GM10847 (cell line): ENCODE data around the gene TTLL11.

Source experiments
- POLR2A ChIP-seq: IDR thresholded peaks from 2 replicates; pipeline ENCODE4 v1.6.1; 2011; ENCODE audit not compliant: insufficient read length; ENCODE audit errors: extremely low read depth

The TTLL11 gene

DNA sequence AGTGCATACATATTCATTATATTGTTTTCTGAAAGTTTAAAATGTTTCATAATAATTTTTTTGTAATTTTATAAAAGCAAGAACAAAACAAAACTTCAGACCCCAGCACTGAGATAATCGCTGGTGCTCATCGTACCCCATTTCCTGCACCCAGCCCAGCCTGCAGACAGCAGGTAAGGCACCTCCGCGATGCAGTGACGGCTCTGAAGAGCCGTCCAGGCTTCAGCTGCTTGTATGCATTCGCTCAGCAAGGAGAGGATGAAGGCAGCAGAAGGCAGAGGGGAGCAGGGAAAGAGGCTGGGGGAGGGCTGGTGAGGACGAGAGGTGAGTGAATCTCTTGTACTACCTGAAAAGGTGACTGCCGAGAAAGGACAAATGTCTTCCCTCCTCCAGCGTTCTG is 153.5 kb downstream of the TTLL11 start:
- TF ChIP-seq POLR2A = no peak

DNA sequence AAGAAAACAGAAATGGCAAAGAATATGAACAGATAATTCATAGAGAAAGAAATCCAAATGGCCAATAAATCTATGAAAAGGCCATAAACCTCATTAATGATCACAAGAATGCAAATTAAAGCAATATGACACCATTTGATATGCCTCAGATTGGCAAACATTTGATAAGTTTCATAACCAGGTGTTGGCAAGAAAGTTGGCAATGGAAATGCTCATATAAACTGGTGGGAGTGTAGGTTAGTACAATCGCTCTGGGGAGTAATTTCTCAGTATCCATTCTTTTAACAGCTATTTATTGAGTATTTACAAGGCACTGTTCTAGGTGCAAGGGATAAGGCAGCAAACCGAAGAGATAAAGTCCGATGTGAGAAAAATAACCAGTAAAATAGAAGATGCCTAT is 154.5 kb downstream of the TTLL11 start:
- no peak for TF ChIP-seq POLR2A

DNA sequence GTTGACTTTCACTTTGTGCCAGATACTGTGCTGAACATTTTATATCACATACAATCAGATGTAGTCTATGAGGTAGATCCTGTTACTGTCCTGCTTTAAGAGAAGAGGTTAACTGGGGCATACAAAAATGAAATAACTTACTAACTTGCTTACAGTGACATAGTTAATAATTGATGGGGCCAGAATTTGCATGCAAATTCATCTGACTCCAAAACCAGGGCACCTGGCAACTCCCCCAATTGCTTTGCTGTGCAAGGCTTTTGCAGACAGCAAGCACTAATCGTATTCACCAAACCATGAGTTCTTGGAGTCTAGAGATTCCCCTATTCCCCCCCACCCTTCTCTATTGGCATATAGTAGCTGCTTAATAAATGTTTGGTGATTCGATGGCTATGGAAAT is 155.9 kb downstream of the TTLL11 start:
- no peak for TF ChIP-seq POLR2A

DNA sequence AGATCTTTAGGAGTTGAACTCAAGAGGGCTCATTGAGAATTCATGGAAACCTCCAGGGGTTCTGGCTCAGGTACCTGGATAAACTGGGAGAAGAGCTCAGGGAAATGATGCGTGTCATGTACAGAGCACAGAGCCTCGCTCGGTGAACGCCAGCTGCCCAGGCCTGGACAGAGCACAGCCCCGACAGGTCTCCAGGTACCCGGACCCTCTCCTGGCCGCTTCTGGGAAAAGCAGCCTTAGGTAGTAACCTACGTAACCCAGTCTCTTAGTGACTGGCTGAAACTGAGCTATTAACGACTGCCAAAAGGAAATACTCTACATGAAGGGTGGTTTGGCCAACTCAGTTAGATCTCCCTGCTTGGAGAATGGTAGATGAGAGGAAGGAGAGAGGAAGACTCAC is 157.4 kb downstream of the TTLL11 start:
- no peak for TF ChIP-seq POLR2A

DNA sequence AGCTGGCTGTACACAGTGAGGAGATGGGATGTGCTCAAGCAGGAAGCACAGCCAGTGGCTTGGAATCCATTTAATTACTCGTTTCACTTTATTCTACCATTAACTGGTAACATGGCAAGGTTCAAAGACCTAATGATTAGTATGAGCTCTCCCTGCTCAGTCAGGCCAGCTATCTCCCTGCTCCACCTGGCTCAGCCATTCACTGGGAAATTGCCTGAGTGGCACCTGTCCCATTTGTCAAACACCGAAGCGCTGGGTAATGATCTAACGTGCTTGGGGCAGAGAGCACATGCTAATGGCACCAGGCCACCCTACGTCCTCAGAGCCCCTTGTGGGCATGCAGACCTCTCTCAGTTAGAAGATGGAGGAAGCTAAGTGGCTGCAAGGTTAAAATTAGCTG is 162.2 kb downstream of the TTLL11 start:
- no peak for TF ChIP-seq POLR2A

DNA sequence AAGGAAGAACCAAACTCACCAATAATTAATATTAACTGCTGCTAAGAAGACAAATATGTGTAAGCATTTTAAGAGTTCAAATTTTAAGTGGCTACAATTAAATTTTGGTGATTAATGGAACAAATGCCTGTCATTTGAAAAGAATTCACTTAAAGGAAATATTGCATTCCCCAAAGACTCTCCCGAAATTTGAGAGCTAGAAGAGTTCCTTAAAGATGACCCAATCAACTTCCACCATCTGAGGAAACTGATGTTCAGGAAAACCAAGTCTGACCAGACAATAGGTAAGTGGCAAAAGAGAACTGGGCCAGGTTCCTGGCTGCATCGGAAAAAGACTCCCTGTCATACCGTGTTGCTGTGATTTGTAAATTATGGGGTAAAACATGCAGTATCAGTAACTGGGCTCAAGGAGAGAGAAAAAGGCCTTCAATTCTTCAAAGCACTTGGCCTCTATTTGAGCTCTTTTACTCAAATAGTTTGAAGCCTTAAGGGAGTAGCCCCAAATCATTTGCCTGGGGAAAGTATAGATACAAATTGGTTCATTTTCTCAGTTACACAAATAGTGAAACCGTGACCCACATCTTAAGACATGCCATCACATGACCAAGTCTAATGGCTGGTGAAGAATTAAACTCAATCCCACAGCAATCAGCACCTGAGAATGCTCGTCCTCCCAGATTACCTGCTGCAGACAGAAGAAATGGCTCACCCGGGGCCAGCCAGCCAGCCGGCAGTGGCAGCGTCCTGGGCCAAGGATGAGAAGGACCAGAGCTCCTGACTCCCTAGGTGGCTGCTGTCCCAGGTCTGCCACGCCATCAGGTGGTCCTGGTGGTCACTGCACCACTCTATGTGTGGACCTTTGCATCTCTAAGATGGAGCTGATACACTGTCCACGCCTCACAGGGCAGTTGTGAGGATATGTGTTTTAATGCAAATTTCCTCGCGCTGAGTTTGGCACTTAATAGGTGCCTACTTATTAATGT is 162.9 kb downstream of the TTLL11 start:
- no peak for TF ChIP-seq POLR2A

DNA sequence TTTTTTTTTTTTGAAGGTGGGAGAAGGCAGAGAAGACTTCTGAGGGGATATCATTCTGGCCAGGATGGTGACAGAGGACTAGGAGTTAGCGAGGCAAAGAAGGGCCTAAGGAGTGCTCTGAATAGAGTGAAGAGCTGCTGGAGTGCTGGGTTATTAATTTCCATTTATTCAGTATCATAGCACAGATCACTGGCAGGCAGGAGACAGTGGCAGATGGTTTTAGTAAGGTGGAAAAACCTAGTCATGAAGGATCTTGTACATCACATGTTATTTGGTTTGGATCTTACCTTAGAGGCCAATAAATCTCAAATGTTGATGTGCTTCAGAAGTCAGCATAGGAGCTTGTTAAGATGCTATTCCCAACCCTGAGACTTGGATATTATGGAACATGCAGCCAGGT is 165.5 kb downstream of the TTLL11 start:
- no peak for TF ChIP-seq POLR2A

DNA sequence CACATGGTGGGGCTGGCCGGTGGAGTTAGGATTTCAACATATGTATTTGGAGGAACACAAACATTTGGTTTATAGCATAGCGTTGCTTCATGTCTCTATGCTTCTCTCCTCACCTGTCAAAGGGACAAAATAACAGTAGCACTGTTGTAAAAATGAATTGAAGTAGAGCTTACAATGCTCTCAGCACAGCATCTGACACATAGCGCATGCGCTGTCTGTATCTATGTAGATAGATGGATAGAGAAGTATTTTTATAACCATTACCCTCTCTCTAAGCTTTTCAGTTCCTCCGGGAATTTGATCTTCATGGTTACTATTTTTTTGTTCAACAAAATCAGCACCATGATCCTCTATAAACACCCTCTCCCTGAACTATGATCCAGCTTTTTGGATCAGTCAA is 166.0 kb downstream of the TTLL11 start:
- TF ChIP-seq POLR2A = no peak

DNA sequence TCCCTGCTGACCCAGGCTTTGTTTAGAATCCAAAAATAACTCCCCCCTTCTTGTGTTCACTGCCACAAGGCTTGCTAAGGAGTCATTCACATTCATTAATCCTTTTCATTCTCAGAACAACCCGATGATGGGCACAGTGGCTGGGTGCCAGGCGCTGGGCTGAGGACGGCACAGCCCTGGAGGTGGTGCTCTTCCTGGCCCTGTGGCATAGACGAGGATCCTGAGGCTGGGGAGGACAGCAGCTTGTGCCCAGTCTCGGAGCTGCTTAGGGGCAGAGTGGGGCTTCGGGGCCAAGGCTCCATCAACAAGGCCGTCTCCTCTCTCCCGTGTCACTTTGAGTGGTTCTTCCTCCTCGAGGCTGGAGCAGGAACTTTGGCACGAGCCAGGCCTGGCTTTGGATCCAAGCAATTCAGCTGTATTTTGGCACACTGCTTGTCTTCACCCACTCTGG is 166.7 kb downstream of the TTLL11 start:
- TF ChIP-seq POLR2A = no peak

DNA sequence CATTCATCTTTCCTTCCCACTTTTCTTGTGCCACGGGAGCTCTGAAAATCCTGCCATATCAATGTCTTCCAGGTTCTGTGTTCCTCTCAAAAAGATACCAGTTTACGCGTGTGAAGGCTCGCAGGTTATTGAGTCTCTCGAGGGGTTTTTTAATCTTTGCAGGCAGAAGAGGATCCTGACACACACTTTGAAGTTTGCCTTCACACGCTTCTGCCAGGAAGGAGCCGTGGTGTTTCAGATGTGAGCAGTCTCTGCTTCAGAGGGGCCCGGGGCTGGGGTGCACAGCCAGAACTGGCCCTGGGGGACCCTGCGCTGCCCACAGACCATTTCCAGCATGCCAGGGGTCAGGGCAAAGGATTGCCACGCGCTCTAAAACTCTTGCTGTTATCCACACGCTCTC is 167.2 kb downstream of the TTLL11 start:
- no peak for TF ChIP-seq POLR2A

DNA sequence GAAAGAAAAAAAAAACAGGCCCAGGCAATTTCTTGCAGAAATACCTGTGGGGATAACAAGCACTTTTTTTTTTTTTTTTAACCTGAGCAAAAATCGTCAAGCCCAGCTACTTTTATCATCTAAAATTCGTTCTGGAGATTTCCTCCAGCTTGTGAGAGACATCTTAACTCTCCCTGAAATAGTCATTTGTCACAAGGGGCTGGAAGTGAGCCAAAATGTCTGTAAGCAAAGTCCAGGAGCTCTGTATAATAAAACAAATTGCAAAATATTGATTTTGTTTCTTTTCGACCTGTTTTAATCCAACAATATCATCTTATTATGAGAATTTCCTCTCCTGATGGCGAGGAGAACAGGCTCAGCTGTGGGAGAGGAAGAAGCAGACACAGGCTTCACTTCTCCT is 168.4 kb downstream of the TTLL11 start:
- no peak for TF ChIP-seq POLR2A

DNA sequence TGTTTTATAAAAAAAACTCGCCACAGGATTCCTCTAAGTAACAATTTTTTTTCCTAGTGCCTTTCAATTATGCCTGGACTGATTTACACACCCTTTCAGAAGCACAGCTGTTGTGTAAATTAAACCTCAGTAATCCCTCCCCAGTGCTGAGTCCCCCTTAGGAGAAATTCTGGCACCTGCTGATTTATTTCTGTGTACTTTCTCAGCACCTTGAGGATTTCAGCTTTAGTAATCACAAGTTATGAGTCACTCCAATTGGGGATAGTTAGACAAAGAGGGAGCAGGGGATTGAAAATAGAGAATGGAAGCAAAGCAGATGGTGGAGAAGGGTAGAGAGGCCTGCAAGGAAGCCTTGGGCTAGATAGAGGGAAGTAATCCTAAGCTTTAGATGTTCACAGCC is 171.7 kb downstream of the TTLL11 start:
- no peak for TF ChIP-seq POLR2A

DNA sequence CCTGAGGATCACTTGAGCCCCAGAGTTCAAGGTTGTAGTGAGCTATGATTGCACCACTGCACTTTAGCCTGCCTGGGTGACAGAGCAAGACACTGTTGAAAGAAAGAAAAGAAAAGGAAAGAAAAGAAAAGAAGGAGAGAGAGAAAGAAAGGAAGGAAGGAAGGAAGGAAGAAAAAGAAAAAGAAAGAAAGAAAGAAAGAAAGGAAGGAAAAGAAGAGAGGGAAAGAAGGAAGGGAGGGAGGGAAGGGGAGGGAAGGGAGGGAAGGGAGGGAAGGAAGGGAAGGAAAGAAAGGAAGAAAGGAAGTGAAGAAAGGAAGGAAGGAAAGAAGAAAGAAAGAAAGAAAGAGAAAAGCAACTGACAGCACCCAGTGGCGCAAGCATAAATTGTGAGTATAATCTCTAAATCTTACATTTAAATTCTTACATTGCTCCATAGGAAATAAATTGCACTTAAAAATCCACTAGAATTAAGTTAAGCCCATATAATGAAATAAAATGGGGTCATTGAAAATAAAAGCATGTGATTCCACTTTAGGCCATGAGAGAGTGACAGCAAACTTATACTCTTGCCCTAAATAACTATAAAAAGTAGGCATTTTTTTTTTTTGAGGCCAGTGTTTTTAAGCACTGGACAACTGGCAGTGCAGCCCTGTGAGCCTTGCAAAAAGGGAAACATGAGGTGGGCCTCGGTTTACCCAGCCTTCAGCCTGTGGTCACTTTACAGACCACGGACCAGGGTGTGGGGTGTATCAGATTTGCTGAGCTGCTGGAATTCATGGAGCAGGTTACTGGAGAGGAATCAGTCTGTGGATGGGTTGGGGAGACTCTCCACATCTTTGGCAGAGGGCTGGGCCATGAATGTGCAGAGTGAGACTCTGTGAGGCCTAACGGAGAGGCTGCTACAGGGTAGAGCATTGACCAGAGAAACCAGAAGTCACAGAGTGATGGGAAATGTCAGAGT is 175.5 kb downstream of the TTLL11 start:
- no peak for TF ChIP-seq POLR2A

DNA sequence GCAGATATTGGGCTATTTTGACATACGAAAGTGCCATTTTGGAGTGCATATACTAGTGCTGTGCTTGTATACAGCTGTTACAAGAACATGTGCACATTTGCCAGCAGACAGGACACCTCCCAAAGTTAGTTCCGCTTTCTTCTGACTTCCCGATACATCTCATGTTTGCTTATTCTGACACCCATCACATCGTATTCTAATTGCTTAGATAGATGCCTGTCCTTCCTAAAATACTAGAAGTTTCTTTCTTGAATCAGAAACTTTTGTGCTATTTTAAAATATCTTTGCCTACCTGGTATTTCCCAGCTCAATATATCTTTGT is 177.8 kb downstream of the TTLL11 start:
- no peak for TF ChIP-seq POLR2A

DNA sequence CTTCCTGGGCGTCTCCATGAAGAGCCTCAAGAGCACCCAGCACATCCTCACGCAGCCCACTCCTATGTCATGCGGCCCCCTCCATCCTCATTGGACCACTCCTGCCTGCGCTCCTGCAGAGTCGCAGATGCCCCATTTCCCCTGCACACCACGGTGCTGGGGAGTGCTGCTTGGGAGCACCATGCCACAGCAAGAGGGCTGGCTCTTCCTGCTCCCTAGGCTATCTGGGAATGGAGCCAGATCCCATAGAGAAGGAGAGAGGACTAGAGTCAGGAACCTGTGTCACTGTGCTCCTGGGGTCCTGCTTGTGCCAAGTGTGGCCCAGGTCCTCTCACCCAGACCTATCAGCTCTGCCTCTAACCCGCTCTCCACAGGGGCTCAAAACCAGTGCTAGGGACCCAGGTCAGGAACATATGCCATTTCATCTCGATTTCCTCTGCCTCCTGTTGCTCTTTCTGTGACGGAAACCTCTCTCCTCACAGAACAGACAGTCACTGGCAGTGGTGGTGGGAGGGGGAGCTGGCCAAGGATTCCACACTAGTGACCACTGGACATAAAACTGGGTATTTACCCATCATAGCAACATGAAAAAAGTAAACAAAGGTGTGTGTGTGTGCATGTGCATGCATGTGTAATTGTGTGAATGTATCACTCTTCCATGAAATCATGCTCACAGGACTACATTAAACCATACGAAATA is 178.4 kb downstream of the TTLL11 start:
- TF ChIP-seq POLR2A = no peak

DNA sequence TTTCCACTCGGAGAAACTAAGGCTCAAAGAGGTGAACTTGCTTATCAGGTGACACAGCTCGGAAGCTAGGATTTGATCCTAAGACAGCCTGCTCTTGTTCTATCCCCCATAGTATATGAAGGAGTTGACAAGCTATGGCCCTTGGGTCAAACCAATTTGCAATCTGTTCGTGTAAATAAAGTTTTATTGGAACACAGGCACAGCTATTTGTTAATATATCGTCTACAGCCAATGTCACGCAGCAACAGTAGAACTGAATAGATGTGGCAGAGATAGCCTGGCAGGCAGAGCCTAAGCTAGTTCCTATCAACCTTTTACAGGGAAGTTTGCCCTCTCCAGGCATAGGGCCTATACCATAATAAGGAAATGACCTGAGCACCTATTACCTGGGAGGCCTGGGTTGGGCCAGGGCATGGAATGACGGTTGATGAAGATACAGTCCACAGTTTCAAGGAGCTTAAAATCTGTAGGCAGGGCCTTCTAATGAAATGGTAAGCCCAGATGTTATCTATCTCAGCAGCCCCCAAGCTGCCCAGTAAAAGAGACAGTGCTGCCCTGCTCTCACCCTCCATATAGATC is 179.0 kb downstream of the TTLL11 start:
- no peak for TF ChIP-seq POLR2A
